NCI-H2196 (cell line): ENCODE results near the gene GJD3.

Source experiments
- DNase-seq: peaks from one replicate; lab custom pipeline; 2025; ENCODE audit not compliant: unreplicated experiment; lab: John Stamatoyannopoulos, UW

GJD3 gene

DNA sequence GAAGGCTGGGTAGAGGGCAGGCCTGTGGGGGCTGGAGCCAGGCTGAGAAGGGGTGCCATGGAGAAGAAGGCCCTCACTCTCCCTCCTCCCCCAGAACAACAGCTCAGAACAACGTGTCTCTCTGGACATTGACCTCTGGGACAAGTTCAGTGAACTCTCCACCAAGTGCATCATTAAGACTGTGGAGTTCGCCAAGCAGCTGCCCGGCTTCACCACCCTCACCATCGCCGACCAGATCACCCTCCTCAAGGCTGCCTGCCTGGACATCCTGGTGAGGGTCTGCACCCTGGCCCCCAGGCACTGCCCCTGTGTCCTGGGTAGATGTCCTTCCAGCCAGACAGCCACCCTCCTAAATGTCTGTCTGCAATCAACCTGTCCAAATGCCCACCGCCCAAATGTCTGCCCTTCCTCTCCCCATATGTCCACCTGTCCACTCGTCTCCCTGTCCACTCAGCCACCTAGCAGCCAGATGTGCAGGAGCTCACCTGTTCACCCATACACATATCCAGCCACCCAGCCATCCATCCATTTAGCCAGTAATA, 12.2 kb downstream of the GJD3 start:
- DNase-seq, result no peak

- DNase-seq, result peak; percentile 17
Measured at GRCh38 chr17:40351359-40352236, 12.9 kb downstream of the GJD3 start.

- DNase-seq, result no peak
Measured at GRCh38 chr17:40350689-40351358, 13.7 kb downstream of the GJD3 start.

DNA sequence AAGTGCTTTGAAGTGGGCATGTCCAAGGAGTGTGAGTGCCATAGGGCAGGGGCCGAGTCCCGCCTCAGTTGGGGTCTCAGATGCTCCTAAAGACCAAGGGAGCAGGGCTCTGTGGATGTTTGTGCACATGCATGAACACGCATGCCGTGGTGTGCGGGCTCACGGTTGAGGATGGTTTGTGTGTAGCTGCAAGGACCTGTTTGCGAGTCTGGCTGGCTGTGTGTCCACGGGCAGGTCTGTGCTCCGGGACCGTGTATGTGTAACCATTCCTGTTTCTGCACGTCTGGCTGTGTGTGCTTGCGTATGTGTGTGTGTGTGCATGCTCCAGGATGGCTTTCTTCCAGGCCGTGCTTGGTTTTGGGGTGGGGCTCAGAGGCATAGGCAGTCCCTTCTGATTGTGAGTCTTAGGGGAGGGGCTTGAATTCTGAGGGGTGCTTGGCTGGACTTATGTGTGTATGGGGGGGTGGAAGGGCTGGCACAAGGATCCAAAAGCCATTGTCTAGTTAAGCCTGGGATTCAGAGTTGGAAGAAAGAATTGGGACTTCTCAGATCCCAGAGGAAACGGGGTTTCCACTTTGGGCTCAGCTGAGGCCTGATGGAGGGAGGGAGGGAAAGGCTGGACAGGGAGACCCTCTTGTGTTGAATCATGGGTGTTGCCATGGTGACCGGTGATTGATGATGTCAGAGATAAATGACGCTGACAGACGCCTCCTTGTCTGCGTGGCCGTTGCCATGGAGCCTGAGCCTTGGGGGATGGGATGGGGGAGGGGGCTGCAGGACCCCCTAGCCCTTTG, 14.4 kb downstream of the GJD3 start:
- DNase-seq, result no peak

DNA sequence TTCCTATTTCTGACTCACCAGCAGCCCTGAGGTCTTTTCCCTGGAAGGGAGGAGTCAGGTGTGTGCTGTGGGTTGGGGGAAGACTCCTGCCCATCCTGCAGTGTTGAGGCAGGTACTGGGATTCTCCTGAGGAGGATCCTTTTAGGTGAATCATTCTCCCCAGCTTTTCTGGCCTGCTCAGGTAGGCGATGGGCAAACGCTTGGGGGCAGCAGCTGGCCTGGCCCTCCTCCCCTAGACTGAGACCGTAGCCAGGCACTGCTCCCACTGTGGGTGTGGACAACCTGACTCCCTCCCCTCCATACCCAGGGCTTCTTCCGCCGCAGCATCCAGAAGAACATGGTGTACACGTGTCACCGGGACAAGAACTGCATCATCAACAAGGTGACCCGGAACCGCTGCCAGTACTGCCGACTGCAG, 15.1 kb downstream of the GJD3 start:
- no peak for DNase-seq

DNA sequence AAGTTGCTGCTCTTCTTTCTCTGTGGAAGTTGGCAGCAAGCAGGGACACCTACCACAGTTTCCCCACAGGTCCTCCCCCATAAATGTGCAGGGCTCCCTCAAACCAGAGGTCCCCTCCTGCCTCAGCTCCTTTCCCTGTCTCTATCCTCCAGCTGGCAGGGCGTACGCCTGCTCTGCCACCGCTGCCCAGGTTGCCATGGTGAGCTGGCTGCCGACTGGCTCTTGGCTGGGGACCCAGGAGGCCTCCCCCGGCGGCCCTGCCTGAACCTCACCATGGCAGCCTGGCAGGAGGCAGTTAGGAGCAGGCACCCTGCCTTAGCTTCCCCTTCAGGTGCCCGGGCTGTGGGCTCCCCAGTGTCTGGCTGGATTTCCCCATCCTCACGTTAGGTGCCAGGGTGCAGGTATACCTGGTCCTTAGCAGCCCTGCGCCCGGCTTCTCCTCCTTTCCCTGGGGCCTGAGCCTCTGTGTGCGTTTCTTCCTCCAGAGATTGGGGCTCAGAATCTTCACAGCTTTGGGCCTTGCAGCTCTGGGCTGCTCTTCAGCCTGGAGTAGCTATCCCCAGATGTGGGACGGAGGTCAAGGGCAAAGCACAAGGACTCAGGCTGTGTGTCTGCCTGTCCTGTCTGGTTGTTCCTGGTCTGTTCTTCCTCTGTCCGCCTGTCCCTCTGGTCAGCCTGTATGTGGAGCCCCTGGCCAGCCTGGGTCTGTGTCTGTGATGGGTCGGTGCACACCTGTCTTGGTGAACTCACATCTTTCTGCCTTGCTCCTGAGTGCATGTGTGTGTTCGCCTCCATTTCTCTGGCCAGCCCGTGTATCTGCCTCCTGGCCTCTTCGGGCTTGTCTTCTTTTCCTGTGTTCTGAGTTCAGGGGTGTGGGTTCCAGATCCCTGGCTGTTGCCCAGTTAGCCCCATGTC, 15.7 kb downstream of the GJD3 start:
- DNase-seq, result peak; percentile 58

DNA sequence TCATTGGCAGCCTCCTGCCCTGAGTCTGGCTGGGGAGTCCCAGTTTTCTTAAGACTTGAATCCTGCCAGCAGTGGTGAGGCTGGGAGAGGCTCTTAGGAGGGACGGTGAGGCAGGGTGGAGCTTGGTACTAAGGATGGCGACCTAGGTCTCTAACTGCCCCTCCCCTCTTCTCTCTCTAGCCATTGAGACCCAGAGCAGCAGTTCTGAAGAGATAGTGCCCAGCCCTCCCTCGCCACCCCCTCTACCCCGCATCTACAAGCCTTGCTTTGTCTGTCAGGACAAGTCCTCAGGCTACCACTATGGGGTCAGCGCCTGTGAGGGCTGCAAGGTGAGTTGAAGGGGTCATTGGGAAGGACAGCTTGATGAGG, 16.4 kb downstream of the GJD3 start:
- no peak for DNase-seq

- no peak for DNase-seq
Measured at GRCh38 chr17:40347319-40348135, 17.0 kb downstream of the GJD3 start.

- DNase-seq, result no peak
Measured at GRCh38 chr17:40346765-40347158, 17.8 kb downstream of the GJD3 start.

GRCh38 chr17:40345994-40346764, 18.4 kb downstream of the GJD3 start:
- DNase-seq, result no peak

GRCh38 chr17:40345161-40345993, 19.2 kb downstream of the GJD3 start:
- DNase-seq, result peak; percentile 6

DNA sequence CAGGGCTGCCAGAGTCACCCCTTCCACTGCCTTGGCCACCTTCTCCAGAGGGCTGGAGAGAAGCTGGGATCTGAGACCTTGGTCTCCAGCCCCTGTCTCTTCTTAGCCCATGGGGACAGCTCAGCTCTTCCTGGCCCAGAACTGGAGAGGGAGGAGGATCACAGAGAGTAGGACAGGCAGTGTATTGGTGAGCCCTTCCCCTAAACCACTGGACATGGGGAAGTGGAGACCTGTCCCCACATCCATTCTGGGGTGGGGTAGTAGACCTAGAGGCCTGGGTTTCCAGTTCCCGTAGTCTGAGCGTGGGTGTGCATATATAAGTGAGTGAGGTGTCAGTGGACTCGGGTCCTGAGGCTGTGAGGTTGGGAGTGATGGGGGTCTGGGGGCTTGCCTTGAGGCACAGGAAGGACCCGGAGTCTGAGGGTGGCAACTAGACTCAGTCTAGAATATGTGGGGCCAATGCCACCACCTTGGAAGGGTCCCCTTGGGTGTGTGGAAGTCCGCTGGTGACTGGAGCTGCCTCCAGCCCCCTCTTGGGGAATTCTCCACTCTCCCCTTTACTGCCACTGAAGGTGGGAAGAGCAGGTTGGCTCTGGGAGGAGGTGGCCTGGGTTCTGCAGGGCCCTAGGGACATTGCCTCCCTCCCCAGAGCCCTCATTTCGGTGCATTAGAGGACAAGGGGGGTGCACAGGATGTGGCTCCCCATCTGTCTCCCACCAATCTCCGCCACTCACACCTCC, 19.9 kb downstream of the GJD3 start:
- DNase-seq, result no peak

- no peak for DNase-seq
Measured at GRCh38 chr17:40343219-40344119, 21.1 kb downstream of the GJD3 start.

DNA sequence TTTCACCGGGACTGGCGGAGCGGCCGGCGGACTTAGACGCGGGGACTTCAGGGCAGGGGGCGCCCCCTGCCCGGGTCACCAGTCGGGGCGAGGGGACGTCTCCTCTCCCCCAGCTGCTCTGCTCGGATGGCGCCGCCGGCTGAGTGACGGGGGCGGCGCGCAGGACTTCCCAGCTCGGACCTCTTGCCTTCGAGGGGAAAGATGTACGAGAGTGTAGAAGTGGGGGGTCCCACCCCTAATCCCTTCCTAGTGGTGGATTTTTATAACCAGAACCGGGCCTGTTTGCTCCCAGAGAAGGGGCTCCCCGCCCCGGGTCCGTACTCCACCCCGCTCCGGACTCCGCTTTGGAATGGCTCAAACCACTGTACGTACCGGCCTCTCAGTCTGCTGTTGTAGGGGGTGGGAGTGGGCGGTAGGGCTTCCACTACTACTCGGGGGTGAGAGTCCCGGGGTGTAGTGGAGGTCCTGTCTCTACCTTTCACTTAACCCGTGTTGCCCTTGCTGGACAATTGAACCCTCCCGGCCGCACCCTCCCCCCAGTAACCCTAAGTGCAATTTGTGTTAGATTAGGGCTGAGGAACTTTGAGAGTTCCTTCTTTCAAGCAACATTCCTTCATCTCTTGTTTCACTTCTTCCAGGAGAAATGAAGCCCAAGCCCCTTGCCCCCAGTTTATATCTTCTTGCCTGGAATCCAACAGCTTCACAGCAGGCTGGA, 21.9 kb downstream of the GJD3 start:
- DNase-seq, result no peak

- peak; percentile 11 for DNase-seq
Measured at GRCh38 chr17:40341808-40342503, 22.6 kb downstream of the GJD3 start.
